Activated B cell treated with CpG ODN at 0.5 μM for 24 hours (primary cell): ENCODE data around the gene ETNK2. TPM values are rescaled to one million over a fixed set of nuclear protein-coding genes. Genes with fewer than 3 reads are reported as not detected.

Experiments
- ATAC-seq: fragments of 200-7000 bp; cut with Tn5 transposase; one replicate; pipeline ENCODE4 v1.10.0; 2021; ENCODE audit warnings: low read depth, mild to moderate bottlenecking, moderate library complexity
- CTCF ChIA-PET: fragments of 350-600 bp; sonication (Branson Sonifier 250); formaldehyde crosslinking; loops from one replicate; lab custom pipeline; 2021; ENCODE audit warnings: antibody characterized with exemption; lab: Charles Lee
- POLR2A ChIA-PET: fragments of 350-600 bp; sonication (Branson Sonifier 250); formaldehyde crosslinking; loops from one replicate; lab custom pipeline; 2021; ENCODE audit warnings: antibody characterized with exemption; lab: Charles Lee
- DNase-seq: peaks from one replicate; pipeline ENCODE4 v3.0.0; 2022
- H3K27ac Mint-ChIP-seq: one replicate; pipeline ENCODE4 v1.8.0; 2020; ENCODE audit warnings: mixed read lengths
- H3K27me3 Mint-ChIP-seq: one replicate; pipeline ENCODE4 v1.8.0; 2021; ENCODE audit warnings: mixed read lengths
- H3K36me3 Mint-ChIP-seq: one replicate; pipeline ENCODE4 v1.8.0; 2021; ENCODE audit warnings: low read depth, mixed read lengths
- H3K4me1 Mint-ChIP-seq: one replicate; pipeline ENCODE4 v1.8.0; 2021; ENCODE audit warnings: mixed read lengths
- H3K4me3 Mint-ChIP-seq: one replicate; pipeline ENCODE4 v1.8.0; 2020; ENCODE audit warnings: mild to moderate bottlenecking, mixed read lengths
- H3K9me3 Mint-ChIP-seq: one replicate; pipeline ENCODE4 v1.8.0; 2020; ENCODE audit warnings: mixed read lengths
- CTCF ChIP-seq: fragments of 200-600 bp; IDR thresholded peaks from one replicate; pipeline ENCODE4 v1.8.0; 2022; ENCODE audit warnings: antibody characterized with exemption, mild to moderate bottlenecking
- intact Hi-C: fragments of 100-400 bp; cut with micrococcal nuclease; formaldehyde crosslinking; loops from one replicate; pipeline ENCODE4 v1.15.1; 2024
- total RNA-seq: library from RNA; stranded (reverse); gene quantifications from 2 replicates; pipeline ENCODE4 v1.2.3, GENCODE V29; 2022

The ETNK2 gene
- total RNA-seq, 1 donor from 2014 or later: 0.16 TPM

- Mint-ChIP-seq H3K27me3 (no peaks in the 10 kb centered on the region), H3K9me3 (no peaks in the 10 kb centered on the region), H3K4me1 (no peaks in the 10 kb centered on the region), H3K36me3 (no peaks in the 10 kb centered on the region), H3K4me3 (no peak overlapping the region), H3K27ac (no peak overlapping the region)
- no peak for TF ChIP-seq CTCF
- DNase-seq (no peak), ATAC-seq (no peak)
- CTCF ChIA-PET: no interaction called here
- intact Hi-C loops: no loop called here
- POLR2A ChIA-PET: no interaction called here
Observed at GRCh38 chr1:204181116-204181515, 29.3 kb upstream of the ETNK2 start.

GRCh38 chr1:204180133-204180532, 28.3 kb upstream of the ETNK2 start:
- no peaks in the 10 kb centered on the region for H3K4me1 Mint-ChIP-seq
- no peak for TF ChIP-seq CTCF
- no peaks in the 10 kb centered on the region for H3K36me3 Mint-ChIP-seq
- ATAC-seq (no peak), DNase-seq (no peak)
- no peaks in the 10 kb centered on the region for H3K27me3 Mint-ChIP-seq
- H3K9me3 Mint-ChIP-seq: no peaks in the 10 kb centered on the region
- H3K4me3 Mint-ChIP-seq: no peak overlapping the region
- no peak overlapping the region for H3K27ac Mint-ChIP-seq
- ChIA-PET CTCF (no interaction called here), POLR2A (interaction anchor here (0.6 kb wide), 1 partner anchor 574 kb away, joined by 6 read pairs; no protein-coding TSS in a partner anchor)
- intact Hi-C loops: no loop called here

GRCh38 chr1:204178487-204179281, 26.8 kb upstream of the ETNK2 start:
- no peaks in the 10 kb centered on the region for H3K36me3 Mint-ChIP-seq
- H3K4me1 Mint-ChIP-seq: no peaks in the 10 kb centered on the region
- DNase-seq (no peak), ATAC-seq (no peak)
- CTCF ChIA-PET: interaction anchor here (0.8 kb wide), 1 partner anchor 16 kb away, joined by 3 read pairs; no protein-coding TSS in a partner anchor
- H3K4me3 Mint-ChIP-seq: no peak overlapping the region
- intact Hi-C loops: no loop called here
- no peak overlapping the region for H3K27ac Mint-ChIP-seq
- peaks cover 1% of the 10 kb centered on the region for H3K9me3 Mint-ChIP-seq
- TF ChIP-seq CTCF: no peak
- POLR2A ChIA-PET: no interaction called here
- H3K27me3 Mint-ChIP-seq: peaks cover under 1% of the 10 kb centered on the region

GRCh38 chr1:204177133-204177532, 25.3 kb upstream of the ETNK2 start:
- ChIA-PET CTCF (no interaction called here), POLR2A (no interaction called here)
- Mint-ChIP-seq H3K4me3 (no peak overlapping the region), H3K36me3 (no peaks in the 10 kb centered on the region), H3K27me3 (peaks cover 4% of the 10 kb centered on the region), H3K27ac (no peak overlapping the region), H3K4me1 (no peaks in the 10 kb centered on the region), H3K9me3 (peaks cover 3% of the 10 kb centered on the region)
- intact Hi-C loops: no loop called here
- no peak for DNase-seq
- no peak for TF ChIP-seq CTCF
- no peak for ATAC-seq

GRCh38 chr1:204176049-204176448, 24.2 kb upstream of the ETNK2 start:
- ATAC-seq (no peak), DNase-seq (no peak)
- Mint-ChIP-seq H3K27ac (no peak overlapping the region), H3K36me3 (peaks cover 3% of the 10 kb centered on the region), H3K27me3 (peaks cover 4% of the 10 kb centered on the region), H3K4me1 (no peaks in the 10 kb centered on the region), H3K4me3 (no peak overlapping the region), H3K9me3 (peaks cover 3% of the 10 kb centered on the region)
- CTCF ChIA-PET: interaction anchor here (1.4 kb wide), 1 partner anchor 9 kb away, joined by 3 read pairs; no protein-coding TSS in a partner anchor
- POLR2A ChIA-PET: no interaction called here
- no peak for TF ChIP-seq CTCF
- intact Hi-C loops: no loop called here
